ENCODE results near the gene PSMD3.
"Not testable (repeated sequence)": the region's sequence is repeated elsewhere in the genome, so short reads cannot be mapped to it uniquely, and the experiment has no call there.

Gene PSMD3

GRCh38 chr17:39980351-39981206 lies at the start of gene PSMD3:
PSMD3 (plus strand) TSS chr17:39980807; CDS start chr17:39980971, 164 bp downstream.
- peak; percentile 72 for FAIRE-seq

GRCh38 chr17:39933912-39934311 lies 46.7 kb upstream of the PSMD3 start:
- FAIRE-seq = no peak

GRCh38 chr17:39934324-39934723 lies 46.3 kb upstream of the PSMD3 start:
- FAIRE-seq = no peak

GRCh38 chr17:39935909-39936308 lies 44.7 kb upstream of the PSMD3 start:
- FAIRE-seq = no peak

GRCh38 chr17:39937447-39937846 lies 43.2 kb upstream of the PSMD3 start:
- no peak for FAIRE-seq

- FAIRE-seq = no peak
Measured at GRCh38 chr17:39938140-39938869, 42.3 kb upstream of the PSMD3 start.

- no peak for FAIRE-seq
Measured at GRCh38 chr17:39939106-39939505, 41.5 kb upstream of the PSMD3 start.

- no peak for FAIRE-seq
Measured at GRCh38 chr17:39939588-39940419, 40.8 kb upstream of the PSMD3 start.

- FAIRE-seq = no peak
Measured at GRCh38 chr17:39943702-39944392, 36.8 kb upstream of the PSMD3 start.

- FAIRE-seq = no peak
Measured at GRCh38 chr17:39944393-39944711, 36.3 kb upstream of the PSMD3 start.

GRCh38 chr17:39946551-39947330 lies 33.9 kb upstream of the PSMD3 start:
- FAIRE-seq = no peak

- FAIRE-seq = not testable (repeated sequence)
Measured at GRCh38 chr17:39948489-39948828, 32.1 kb upstream of the PSMD3 start.

- FAIRE-seq = no peak
Measured at GRCh38 chr17:39949028-39949427, 31.6 kb upstream of the PSMD3 start.

GRCh38 chr17:39950871-39951348 lies 29.7 kb upstream of the PSMD3 start:
- FAIRE-seq = no peak

- no peak for FAIRE-seq
Measured at GRCh38 chr17:39951924-39952679, 28.5 kb upstream of the PSMD3 start.

- no peak for FAIRE-seq
Measured at GRCh38 chr17:39952680-39953470, 27.7 kb upstream of the PSMD3 start.

GRCh38 chr17:39953471-39953888 lies 27.1 kb upstream of the PSMD3 start:
- FAIRE-seq = no peak

- no peak for FAIRE-seq
Measured at GRCh38 chr17:39954876-39955275, 25.7 kb upstream of the PSMD3 start.

- FAIRE-seq = no peak
Measured at GRCh38 chr17:39955726-39956225, 24.8 kb upstream of the PSMD3 start.

GRCh38 chr17:39960524-39961041 lies 20.0 kb upstream of the PSMD3 start:
- no peak for FAIRE-seq

All from colon (tissue), 2 donors.